ENCODE results near the gene VIM. TPM values are rescaled to one million over a fixed set of nuclear protein-coding genes. Genes with fewer than 3 reads are reported as not detected.

Gene VIM
- total RNA-seq, 1 donor from 2014 or later: 6,230 TPM

DNA sequence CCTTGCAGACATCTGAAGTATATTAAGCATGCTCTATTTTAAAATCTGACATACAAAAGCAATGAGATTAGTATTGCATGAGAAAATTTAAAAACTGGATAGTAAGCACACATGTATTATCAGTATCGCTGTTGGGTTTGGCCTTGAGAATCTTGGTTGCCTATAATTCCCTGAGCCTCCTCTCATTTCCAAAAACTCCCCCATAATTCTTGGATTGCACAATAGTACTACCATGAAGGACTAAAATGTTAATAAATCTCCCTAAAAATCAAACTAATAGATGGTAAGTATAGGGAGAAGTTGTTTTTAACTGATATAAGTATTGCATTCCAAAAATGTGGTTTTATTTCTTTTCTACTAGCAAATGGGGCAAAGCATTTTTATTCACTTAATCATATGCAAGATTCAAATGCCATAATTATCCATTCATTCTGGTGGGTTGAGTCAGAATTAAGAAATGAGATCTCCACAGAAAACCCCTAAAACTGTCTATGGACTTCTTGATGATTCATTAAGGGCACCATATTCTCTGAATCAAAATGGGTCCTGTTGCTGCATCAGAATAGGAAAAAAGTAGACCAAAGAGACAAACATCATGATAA, 10.3 kb upstream of the VIM start:
- H3K4me1 ChIP-seq: peaks cover 6 to 50% of the 10 kb centered on the region in 2 donors
- H3K36me3 ChIP-seq: no peaks in the 10 kb centered on the region
- TF ChIP-seq CTCF (IDR thresholded peaks at IDR 0.05): no peak
- no peak overlapping the region for H3K4me3 ChIP-seq
- DNase-seq (ENCODE audit: low spot score in 2 of 2): no peak
- peak overlapping the region; percentile 89 to 93 for H3K27ac ChIP-seq
- intact Hi-C loops (cut with DNase I): loop anchor here (5.0 kb wide), 1 partner anchor 65 kb away; no protein-coding TSS in a partner anchor
- no peaks in the 10 kb centered on the region for H3K27me3 ChIP-seq
- no peaks in the 10 kb centered on the region for H3K9me3 ChIP-seq

DNA sequence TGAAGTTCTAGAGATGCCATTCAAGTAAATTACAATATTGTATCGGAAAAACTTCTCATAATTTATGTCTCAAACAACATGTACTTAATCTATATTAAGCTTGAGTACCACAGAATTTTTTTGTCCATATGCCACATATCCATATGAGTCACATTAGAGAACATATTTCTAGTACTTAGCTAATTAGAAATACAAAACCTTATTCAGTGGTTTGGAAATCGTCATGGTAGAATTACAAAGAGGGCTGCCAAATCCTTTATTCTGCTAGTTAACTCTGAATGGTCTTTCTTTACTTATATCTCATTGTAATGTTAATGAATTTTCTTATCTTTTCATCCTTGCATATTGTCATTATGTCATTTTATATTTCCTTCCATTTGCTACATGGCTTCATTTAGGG, 9.0 kb upstream of the VIM start:
- no peak for TF ChIP-seq CTCF (IDR thresholded peaks at IDR 0.05)
- Histone ChIP-seq H3K27ac (no peak overlapping the region), H3K36me3 (no peaks in the 10 kb centered on the region), H3K9me3 (no peaks in the 10 kb centered on the region), H3K4me1 (peaks cover 6 to 37% of the 10 kb centered on the region in 2 donors), H3K4me3 (no peak overlapping the region), H3K27me3 (no peaks in the 10 kb centered on the region)
- intact Hi-C loops (cut with DNase I): loop anchor here (5.0 kb wide), 1 partner anchor 67 kb away; no protein-coding TSS in a partner anchor
- no peak for DNase-seq (ENCODE audit: low spot score in 2 of 2)

DNA sequence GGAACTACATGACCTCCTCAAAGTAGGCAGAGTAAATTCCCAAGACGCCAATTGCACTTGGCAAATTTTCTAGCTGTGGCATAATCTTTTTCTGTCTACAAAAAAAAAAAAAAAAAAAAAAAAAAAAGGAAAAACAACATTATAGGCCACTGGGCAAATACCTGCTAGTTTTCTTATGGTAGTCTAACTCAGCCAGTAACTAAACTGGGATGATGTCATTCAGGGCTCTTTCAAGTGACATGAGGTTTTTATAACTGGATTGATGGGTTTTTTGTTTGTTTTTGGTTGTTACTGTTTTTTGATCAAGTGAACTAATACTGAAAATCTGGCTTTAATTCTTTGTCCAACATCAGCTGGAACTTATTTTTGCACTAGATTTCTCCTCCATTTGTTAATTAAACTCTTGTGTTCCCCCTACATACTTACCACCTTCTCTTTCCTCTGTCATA, 7.4 kb upstream of the VIM start:
- Histone ChIP-seq H3K9me3 (no peaks in the 10 kb centered on the region), H3K27me3 (no peaks in the 10 kb centered on the region), H3K4me1 (peaks cover 6 to 26% of the 10 kb centered on the region in 2 donors), H3K27ac (peak overlapping the region; percentile 61 to 75), H3K36me3 (no peaks in the 10 kb centered on the region), H3K4me3 (no peak overlapping the region)
- no peak for DNase-seq (ENCODE audit: low spot score in 2 of 2)
- intact Hi-C loops (cut with DNase I): no loop called here
- no peak for TF ChIP-seq CTCF (IDR thresholded peaks at IDR 0.05)

- H3K4me1 ChIP-seq: peaks cover 0 to 25% of the 10 kb centered on the region in 2 donors
- no peak overlapping the region for H3K27ac ChIP-seq
- no peak overlapping the region for H3K4me3 ChIP-seq
- no peaks in the 10 kb centered on the region for H3K27me3 ChIP-seq
- no peak for TF ChIP-seq CTCF (IDR thresholded peaks at IDR 0.05)
- no peak for DNase-seq (ENCODE audit: low spot score in 2 of 2)
- H3K9me3 ChIP-seq: no peaks in the 10 kb centered on the region
- intact Hi-C loops (cut with DNase I): no loop called here
- H3K36me3 ChIP-seq: no peaks in the 10 kb centered on the region
Observed at GRCh38 chr10:17222329-17222728, 5.7 kb upstream of the VIM start.

DNA sequence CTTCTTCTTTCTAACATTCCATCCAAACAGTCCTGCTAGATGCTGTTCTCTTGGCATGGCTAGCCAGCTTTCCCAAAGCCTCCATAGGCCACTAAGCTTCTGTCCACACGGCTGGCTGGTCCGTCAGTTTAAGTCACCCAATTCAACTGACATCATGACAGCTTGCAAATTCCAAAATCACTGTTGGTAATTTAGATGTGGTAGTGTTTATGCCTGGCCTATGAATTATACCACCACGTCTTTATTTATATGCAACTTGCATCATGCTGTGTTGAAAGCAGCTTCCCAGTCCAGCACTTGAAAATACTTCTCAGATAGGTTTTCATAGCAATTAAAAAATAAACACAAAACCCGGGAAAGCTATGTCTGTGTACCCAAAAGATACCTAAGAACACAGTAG, 2.2 kb upstream of the VIM start:
- TF ChIP-seq CTCF (IDR thresholded peaks at IDR 0.05): no peak
- Histone ChIP-seq H3K4me1 (peaks cover 0 to 14% of the 10 kb centered on the region in 2 donors), H3K36me3 (peaks cover 4 to 15% of the 10 kb centered on the region in 2 donors), H3K27me3 (no peaks in the 10 kb centered on the region), H3K9me3 (no peaks in the 10 kb centered on the region), H3K4me3 (no peak overlapping the region), H3K27ac (peak overlapping the region; percentile 97 to 99)
- no peak for DNase-seq (ENCODE audit: low spot score in 2 of 2)
- intact Hi-C loops (cut with DNase I): loop anchor here (5.0 kb wide), 2 partner anchors 149 to 164 kb away; no protein-coding TSS in a partner anchor

All from ascending aorta (tissue), 2 donors.